ENCODE measurements around the gene ZEB2.

GRCh38 chr2:144451443-144451842 is 68.5 kb downstream of the ZEB2 start:
- TF ChIP-seq, protein P1, sequence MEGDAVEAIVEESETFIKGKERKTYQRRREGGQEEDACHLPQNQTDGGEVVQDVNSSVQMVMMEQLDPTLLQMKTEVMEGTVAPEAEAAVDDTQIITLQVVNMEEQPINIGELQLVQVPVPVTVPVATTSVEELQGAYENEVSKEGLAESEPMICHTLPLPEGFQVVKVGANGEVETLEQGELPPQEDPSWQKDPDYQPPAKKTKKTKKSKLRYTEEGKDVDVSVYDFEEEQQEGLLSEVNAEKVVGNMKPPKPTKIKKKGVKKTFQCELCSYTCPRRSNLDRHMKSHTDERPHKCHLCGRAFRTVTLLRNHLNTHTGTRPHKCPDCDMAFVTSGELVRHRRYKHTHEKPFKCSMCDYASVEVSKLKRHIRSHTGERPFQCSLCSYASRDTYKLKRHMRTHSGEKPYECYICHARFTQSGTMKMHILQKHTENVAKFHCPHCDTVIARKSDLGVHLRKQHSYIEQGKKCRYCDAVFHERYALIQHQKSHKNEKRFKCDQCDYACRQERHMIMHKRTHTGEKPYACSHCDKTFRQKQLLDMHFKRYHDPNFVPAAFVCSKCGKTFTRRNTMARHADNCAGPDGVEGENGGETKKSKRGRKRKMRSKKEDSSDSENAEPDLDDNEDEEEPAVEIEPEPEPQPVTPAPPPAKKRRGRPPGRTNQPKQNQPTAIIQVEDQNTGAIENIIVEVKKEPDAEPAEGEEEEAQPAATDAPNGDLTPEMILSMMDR (IDR thresholded peaks at IDR 0.05; ENCODE audit: borderline replicate concordance, extremely low read depth, low read length, poor library complexity, severe bottlenecking): no peak
- no peak for TF ChIP-seq EZH2 (IDR thresholded peaks at IDR 0.05; ENCODE audit: borderline replicate concordance, low read depth, low read length, severe bottlenecking)
